Erythroblast (primary cell): ENCODE results near the gene GPR156.

Experiments used
- GATA1 ChIP-seq: IDR thresholded peaks from 2 replicates; pipeline ENCODE4 v1.6.1; 2011; ENCODE audit warnings: low read depth, mild to moderate bottlenecking, control low read depth, low read length, moderate library complexity
- POLR2A ChIP-seq: IDR thresholded peaks from 2 replicates; pipeline ENCODE4 v1.6.1; 2011; ENCODE audit warnings: mild to moderate bottlenecking, low read length

DNA sequence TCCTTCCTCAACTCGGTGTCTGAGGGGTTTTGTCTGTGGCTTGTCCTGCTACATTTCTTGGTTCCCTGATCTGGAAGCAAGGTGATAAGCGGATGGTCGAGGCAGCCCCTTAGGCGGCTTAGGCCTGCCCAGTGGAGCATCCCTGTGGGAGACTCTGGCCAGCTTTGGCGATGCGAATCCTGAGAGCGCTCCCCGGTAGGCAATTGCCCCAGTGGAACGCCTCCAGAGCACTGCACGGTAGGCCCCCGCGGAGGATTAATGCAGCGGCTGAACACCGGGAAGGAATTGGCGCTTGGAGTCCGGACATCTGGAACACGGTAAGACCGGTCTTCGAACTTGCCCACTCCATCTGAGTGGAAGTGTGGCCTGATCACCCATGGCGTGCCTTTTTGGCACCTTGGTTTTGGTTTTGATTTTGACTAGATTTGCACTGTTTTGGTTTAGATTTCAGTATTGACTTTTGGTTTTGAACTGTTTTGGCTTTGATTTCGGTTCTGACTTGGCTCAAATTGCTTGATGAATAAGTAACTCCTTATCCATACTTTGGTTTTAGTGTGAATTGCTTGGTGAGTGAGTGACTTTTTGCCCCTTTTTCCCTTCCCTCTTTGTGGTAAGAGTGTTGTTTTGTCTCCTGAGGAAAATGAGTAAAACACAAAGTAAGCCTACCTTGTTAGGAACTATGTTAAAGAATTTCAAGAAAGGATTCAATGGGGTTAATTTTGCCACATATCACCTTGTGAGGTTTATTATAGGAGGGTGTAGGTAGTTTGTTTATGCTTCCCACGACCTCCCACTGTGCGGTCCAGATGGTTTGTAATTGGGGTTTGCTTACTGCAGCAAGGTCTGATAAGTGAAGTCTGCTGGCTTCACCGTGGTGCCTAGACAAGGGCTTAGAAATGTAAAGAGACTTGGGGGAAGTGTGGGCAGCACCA is 27.1 kb upstream of the GPR156 start:
- no peak for TF ChIP-seq POLR2A
- TF ChIP-seq GATA1: no peak
